HK-2 (cell line): ENCODE measurements around the gene REEP3.
"Not testable (repeated sequence)": the region's sequence is repeated elsewhere in the genome, so short reads cannot be mapped to it uniquely, and the experiment has no call there.

ENCODE experiments used
- DNase-seq: peaks from one replicate; pipeline ENCODE4 v3.0.0-alpha.2; 2018; ENCODE audit not compliant: unreplicated experiment

The REEP3 gene

DNA sequence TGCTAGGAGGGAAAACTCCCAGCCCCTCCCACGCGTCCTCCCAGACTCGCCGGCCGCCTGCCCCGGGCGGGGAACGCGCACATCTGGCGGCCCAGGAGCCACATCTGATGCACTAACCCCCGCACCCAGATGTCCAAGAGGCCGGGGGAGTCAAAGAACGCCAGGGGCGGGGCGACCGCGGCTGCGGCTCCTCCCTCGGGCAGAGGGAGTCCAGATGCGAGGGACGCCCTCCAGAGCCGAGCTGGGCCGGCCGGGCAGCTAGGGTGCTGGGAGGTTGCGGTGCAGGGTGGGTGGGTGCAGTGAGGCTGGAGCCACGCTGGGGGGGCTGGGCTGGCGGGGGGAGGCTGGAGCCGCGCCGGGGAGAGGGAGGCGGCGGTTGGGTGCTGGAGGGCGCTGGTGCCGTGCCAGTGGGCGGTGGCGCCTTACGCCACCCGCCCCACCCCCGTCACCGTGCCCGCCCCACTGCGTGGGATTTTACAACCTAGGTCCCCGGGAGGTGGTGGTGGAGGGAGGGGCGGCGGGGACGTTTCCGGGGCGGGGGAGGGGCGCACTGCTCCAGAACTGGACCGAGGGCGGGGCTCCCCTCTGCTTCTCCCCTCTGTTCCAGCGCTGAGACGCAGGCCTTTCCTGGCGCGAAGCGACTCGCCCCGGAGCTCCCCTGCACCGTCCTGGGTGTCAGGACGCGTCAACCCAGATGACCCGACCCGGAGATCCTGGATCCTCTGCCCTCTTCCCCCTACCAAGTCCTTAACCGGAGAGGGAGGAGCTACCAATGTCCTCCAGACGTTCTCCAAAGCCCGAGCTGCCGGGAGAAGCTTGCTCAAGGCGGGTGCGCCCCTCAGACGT is 109.1 kb downstream of the REEP3 start:
- peak; percentile 94 for DNase-seq

DNA sequence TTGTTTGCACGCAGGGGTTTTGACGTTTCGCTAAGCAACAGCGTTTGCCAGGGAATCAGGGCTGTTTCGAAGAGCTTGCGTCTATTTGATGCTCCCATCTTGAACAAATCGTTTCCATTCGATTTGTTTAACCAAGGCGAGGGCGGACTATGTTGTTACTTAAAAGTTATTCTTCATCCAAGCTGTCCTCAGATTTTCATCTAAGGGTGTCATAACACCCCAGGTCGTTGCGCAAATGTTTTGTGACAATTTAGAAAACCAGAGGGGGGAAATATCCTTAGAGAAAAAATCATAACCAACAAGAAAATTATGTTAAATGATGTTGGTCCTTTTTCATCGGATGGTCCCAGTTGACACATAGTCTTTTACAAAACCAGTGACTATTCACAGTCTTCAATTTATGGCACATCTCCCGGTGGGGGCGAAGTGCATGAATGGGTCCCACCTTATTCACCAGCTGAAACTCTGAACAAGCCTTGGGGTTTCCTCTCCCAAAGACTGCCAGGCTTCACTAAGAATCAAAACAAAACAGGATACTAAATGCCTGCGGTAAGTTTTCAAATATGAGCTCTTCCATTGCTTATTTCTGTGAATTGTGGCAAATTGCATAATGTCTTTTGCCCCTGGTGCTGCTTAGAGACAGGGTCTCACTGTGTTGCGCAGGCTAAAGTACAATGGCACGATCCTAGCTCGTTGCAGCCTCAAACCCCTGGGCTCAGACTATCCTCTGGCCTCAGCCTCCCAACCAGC is 109.9 kb downstream of the REEP3 start:
- DNase-seq = no peak

DNA sequence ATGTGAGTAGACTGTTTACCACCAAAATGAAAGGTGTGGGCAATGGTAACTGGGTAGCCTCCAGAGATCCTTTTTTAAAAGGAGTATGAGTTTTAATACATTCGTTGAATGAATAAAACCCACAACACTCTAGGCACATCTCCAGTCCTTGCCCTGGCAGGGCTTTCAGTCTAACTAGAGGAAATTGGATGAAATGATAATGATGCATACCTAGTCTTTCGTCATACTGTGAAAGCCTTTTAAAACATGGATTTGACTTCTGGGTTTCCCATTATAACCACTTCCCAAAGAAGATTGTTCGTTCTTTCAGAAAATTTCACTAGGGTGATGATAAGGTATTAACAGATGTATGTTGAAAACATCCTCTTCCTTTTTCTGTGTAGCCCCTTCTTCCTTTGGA is 110.8 kb downstream of the REEP3 start:
- no peak for DNase-seq

DNA sequence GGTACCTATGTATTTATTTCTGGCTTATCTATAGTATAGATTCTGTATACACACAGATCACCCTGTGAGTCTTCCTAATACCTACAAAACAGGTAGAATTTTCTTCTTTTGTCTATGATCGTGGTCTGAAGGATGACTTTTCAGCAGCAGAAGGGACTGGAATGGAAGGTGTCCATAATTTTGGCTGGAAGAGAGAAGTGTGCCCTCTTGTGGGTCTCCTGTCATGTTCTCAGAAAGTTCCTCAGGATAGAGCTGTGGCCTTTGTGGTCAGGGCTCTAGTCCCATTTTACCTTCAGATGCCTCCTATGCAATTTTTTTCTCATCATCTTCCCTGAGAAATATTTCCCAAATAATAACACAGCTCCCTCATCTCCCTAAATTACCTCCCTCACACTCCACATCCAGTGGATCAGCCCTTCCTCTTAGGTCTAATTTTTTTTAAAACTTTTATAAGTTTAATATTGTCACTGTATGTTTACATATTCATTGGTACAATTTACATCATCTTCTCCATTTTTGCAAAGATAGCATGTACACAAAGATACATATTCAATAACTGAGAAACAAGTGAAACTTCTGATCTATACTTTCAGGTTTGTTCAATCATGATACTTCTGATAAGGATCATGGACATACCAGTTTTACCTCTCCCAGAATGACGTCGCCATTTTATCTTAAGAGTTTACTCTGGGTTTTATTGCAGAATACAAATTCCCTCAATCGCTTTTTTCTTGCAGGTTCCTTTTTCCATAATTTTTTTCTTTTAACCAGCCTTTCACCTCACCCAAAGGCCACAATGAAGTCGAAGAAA is 112.7 kb downstream of the REEP3 start:
- DNase-seq = no peak

DNA sequence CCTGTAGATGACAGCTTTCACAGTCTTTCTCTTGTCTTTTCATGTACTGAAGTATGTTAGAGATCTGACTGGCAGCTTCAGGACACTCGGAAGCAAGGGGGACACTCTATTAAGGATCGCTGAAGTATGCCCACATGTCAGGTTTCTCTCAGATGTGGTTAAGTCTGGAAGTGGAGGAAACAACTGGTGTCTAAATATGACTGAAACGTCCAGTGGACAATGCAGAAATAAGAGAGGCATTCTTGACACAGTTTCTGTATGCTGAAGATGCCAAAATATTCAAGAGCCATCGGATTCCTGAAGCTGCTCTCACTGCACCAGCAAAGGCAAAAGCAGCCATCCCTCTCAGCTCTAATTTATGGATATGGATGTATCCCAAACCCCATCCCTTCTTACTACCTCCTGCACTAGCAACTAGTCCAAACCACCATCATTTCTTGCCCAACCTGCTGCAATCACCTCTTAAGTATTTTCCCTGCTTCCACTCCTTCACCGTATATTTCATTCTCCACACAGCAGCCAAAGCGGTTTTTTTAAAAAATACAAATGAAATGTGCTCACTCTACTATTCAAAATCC is 113.4 kb downstream of the REEP3 start:
- no peak for DNase-seq

DNA sequence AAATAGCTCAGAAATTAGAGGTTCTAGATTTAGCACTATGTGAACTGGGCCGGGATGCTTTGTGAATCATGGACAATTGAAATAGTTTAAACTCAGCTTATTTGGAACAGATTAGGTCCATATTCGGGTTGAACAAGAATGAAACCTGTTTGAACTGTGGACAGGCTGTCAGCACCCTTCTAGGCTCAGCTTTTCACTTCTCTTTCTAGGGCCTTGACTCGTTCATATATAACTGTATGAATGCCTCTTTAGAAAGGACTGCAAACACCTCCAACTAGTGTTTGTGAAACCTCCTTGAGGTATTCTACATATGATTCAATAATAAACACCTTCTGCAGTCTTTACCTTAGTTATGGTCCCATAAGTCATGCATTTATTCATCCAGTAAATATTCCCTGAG is 115.6 kb downstream of the REEP3 start:
- DNase-seq = no peak

DNA sequence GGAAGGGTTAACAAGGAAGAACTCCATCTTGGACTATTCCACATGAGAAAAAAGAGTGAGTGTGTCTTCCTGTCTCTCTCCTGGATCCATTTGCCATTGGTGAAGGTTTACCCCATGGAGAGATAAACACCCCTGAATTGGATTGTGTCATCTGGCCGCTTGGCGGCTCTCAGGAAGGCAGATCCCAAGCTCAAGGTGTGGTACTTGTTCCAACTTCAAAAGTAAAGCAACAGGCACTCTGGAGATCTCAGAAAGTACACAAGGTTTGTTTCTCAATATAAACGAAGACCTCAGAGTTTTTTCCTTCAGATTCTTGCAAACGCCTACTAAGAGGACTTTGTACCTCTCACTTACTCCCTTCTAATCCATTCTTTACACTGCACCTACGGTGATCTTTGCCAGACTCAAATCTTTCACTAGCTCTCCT is 116.7 kb downstream of the REEP3 start:
- DNase-seq = no peak

DNA sequence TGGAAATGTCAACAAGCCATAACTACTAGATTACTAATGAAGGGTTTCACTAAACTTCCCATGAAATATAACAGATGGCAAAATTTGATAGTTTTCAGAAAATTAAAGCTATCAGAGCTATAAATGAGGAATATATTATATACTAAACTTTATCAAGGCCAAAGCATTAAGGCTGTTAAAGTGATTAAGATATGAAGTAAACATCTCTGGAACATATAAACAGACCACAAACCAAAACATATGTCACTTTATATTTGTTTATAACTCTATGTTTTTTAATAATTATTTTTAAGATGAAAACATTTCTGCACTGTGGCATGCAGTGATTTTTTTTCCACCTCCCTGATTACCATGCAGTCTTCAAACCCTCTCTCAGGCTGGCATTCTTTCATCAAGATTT is 120.2 kb downstream of the REEP3 start:
- no peak for DNase-seq

DNA sequence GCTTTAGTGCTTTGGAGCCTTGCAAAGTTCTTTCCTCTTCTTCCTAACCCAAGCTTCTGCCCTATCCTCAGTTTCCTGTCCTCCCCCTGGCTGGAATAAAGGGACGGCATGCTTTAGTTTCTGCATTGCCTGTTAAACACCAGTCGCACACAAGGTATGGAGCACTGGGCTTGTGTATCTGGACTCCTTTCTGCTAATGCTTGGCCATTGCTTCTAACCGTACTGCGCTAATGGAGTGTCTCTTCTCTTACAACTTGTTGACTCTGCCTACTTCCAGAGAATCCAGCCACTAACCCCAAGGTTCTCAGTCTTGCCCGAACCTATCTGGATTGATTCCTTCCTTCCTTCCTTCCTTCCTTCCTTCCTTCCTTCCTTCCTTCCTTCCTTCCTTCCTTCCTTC is 120.6 kb downstream of the REEP3 start:
- DNase-seq = no peak

DNA sequence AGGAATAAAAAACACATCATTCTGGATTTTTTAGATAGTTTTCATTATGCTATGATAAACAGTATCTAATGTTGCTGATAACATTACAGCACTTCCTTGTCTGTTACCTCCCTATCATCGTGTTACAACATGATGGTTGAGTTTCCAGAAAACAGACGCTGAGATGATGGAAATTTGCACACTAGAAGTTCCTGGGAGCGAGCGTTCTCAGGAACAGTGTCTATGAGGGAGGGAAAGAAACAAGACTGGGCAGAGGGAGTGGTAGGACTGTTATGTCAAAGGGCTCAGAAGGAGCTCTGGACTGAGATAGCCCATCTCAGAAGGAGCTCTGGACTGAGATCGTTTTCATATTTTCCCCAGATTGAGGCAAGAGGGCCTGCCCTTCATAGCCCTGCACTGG is 121.6 kb downstream of the REEP3 start:
- no peak for DNase-seq

DNA sequence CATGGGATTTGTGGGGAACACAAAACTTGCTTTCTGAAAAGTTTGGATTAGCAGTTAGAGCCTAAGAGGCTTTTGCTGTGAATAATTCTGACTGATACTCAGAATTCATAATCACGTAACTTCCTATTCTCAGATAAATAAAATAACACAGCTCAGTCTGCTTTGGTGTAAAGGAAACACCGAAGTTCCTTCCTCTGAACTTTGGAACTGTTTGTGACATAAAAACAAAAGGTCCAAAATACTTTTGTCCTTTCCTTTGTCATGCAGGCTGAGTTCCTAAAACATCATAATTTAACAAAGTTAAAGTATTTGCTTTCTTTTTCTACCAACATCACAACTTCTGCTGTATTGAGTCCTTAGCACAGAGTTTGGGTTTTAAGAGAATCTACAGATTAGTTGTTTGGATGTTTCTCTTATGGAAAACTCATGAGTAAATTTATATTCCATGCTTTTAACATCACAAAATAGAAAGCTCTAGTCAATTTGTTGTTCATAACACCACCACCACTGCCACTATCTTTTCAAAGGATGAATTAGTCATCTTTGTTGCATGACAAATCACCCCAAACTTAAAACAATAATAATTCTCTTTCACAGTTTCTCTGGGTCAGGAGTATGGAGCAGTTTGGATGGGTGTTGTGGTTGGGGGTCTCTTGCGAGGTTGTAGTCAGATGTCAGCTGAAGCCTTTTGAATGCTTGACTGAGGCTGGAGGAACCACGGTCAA is 123.4 kb downstream of the REEP3 start:
- DNase-seq = no peak

DNA sequence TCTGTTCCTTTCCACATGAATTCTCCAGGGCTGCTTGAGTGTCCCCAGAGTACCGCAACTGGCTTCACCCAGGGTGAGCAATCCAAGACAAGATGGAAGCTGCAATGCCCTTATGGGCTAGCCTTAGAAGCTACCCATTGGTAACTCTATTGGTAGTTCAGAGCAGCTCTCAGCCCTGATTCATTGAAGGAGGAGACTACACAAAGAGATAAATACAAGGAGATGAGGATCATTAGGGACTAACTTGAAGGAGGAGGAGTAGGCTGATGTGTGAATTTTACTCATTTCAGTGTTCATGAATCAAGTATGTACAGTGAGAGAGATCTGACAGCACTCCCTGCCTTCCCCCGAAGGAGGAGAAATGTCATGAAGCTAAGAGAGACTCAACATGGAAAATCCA is 124.0 kb downstream of the REEP3 start:
- DNase-seq = no peak

DNA sequence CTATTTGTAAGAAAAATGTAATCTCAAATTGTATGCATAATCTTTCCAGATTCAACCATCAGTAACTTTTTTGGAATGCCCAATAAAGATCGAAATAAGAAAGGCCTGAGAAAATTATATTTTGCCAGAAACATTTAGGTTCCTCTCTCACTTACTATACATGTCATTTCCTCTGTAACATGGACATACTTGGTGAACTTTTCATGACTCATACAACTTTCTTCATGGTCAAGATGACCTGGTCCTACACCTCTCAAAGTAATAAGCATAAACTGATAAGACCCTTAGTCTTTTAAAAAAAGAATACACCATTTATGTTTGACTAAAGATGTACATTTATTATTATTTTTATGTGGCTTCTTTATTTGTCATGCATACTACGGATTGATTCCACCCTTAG is 125.3 kb downstream of the REEP3 start:
- DNase-seq = no peak

DNA sequence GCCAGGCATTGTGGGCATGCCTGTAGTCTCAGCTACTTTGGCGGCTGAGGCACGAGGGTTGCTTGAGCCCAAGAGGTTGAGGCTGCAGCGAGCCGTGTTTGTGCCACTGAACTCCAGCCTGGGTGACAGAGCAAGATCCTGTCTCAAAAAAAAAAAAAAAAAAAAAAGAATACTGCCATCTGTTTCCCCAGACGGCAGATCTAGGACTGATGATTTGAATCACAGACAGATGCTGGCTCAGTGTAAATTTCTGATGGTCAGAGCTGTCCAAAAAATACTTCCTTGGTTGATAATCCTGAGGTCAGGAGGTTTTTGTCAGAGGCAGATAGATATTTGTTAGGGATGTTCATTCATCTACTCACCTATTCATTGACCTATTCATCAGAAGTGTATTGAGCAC is 130.7 kb downstream of the REEP3 start:
- DNase-seq = no peak

DNA sequence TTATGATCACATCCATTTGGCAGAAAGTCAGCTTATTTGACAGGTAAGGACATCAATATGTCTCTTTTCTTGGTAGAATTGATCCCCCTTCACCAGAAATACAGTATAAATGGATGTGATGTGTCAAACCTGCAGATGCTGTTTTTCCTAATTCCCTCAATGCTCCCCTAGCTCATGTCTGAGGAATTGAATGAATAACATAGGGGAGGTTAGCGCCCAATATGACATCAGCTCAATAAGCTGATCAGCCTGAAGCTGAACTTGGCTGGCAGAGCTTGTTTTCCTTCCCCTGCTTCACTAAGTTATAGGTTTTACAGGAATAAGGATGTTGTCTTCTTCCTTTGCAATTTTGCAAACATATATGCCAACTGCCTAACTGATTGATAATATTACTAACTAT is 132.5 kb downstream of the REEP3 start:
- no peak for DNase-seq

DNA sequence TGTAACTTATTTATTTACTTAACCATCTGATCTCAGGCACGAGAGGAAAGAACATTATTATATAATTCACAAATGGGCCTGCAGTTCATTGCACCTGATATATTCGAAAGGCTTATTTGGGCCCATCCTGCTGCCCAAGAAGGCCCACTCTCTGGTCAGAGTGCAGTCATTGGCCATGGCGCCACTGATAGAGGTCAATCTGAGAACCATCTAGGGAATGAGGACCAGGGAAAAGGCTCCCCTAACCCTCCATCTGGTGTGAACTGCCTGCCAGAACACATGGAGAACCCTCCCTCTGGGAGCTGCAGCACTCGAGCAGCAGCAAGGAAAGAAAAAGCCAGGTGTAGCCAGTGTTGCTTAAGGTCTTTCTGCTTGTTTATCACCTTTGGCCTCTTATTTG is 136.6 kb downstream of the REEP3 start:
- no peak for DNase-seq

DNA sequence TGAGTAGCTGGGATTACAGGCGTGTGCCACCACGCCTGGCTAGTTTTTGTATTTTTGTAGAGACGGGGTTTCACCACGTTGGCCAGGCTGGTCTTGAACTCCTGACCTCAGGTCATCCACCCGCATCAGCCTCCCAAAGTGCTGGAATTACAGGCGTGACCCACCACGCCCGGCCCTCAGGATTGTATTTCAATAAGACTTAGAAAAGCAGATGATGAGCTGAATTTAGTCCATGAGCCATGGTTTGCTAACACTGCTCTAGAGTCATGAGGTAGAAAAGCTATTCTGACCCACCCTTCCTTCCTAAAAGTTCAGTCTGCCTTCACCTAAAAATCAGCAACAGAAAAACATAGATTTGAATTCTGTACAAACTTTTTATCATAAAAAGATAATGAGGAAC is 139.7 kb downstream of the REEP3 start:
- not testable (repeated sequence) for DNase-seq

DNA sequence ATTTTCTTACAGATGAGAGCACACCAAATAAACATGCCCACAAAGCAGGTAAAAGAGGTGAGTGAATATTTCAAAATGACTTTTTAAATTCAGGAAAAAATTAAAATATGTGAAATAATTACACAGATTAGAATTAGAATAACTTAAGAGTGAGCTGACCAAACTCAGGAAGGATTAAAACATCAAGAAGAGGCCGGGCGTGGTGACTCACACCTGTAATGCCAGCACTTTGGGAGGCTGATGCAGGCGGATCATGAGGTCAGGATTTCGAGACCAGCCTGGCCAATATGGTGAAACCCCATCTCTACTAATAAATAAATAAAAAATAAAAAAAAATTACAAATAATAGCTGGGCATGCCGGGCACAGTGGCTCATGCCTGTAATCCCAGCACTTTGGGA is 140.1 kb downstream of the REEP3 start:
- DNase-seq = no peak

DNA sequence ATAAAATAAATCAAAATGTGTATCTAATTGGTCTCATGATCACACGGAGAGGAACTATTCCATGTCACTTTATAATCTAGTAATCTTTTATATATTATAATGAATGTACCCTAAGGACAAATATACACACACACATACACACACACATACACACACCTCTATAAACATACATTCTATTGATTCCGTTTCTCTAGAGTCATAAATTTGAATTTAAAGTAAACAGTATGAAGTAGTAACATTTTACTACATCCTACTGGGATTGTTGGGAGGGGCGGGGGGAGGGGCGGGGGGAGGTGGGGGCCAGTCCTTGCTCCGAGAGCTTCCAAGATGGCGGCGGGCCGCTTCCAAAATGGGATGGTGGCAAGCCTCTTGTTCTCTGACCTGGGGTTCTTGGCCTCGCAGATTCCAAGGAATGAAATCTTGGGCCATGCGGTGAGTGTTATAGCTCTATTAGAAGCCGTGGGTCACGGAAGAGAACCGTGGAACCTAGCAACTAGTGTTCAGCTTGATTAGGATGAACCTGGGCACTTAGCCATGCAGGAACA is 143.2 kb downstream of the REEP3 start:
- no peak for DNase-seq

DNA sequence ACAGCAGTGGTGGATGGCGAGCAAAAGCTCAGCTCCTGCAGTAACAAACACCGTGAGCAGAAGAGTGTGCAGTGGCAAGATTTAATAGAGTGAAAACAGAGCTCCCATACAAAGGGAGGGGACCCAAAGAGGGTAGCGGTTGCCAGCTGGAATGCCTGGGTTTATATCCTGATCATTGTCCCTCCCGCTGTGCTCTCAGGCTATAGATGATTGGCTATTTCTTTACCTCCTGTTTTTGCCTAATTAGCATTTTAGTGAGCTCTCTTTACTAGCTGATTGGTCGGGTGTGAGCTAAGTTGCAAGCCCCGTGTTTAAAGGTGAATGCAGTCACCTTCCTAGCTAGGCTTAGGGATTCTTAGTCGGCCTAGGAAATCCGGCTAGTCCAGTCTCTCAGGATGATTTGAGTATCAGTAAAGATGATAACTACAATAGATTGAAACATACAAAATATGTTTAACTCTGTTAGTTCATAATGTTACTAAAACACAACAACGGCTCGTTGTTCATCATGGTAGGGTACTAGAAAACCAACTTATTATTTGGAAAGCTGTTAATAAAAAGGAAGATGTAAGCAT is 143.9 kb downstream of the REEP3 start:
- not testable (repeated sequence) for DNase-seq

DNA sequence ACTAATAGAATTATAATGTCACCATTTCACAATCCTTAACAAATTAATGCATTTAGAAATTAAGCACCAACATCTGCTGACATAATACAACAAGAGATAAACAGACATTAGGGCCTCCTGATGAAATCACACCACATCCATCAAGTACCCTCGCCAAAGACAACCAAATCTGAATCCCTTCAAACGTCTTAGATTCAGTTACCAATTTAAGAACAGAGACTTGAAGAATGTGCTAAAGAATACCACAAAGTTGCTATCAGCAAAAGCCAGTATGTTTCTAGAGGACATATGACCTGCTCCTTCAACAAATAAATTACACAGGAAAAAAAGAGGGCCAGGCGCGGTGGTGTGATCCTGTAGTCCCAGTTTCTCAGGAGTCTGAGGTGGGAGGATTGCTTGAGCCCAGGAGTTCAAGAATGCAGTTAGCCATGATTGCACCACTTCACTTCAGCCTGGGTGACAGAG is 144.5 kb downstream of the REEP3 start:
- DNase-seq = no peak
